K562 (cell line): ENCODE measurements around the gene RTP3. TPM values are rescaled to one million over a fixed set of nuclear protein-coding genes. Genes with fewer than 3 reads are reported as not detected.

Source experiments
- ATAC-seq: fragments of 200-7000 bp; cut with Tn5 transposase; 3 replicates; pipeline ENCODE4 v1.9.1; 2020; ENCODE audit warnings: moderate library complexity
- BruUV-seq: library from RNA; stranded (reverse); fragments of 400-500 nt; replicated peaks from 2 replicates; lab custom pipeline; 2021; lab: Mats Ljungman, UMichigan
- CTCF ChIA-PET: fragments of 300-600 bp; formaldehyde crosslinking; extraction: SDS; loops from one replicate; lab custom pipeline; 2021; ENCODE audit warnings: low intra/inter-chr PET ratio; lab: Yijun Ruan, JAX
- POLR2A ChIA-PET: fragments of 300-600, 350-650 bp; sonication (Branson Sonifier 250); formaldehyde crosslinking; extraction: SDS; loops from one replicate; lab custom pipeline; 2021; ENCODE audit warnings: antibody characterized with exemption, inconsistent platforms; lab: Yijun Ruan, JAX
- DNase-seq, 4 experiments: peaks; one replicate each; pipeline versions ENCODE4 v3.0.0 to v3.0.0-alpha.2; 2011 to 2018; ENCODE audit warnings: low spot score in 3 of 4, mixed read lengths in 3 of 4; ENCODE audit errors: extremely low read depth in 1 of 4
- FAIRE-seq: peaks from 2 replicates; lab custom pipeline; 2011; peaks lifted over from hg19 to GRCh38; lab: Jason Lieb, UNC
- H2AFZ ChIP-seq: 2 replicates; pipeline ENCODE4 v1.6.0; 2011; ENCODE audit warnings: low read depth, low read length, control low read depth, inconsistent platforms
- H3K27ac ChIP-seq: fragments of 200-600 bp; 3 replicates; pipeline ENCODE4 v1.8.0; 2011; ENCODE audit warnings: low read depth, mild to moderate bottlenecking, control low read depth, inconsistent platforms, low read length, moderate library complexity, mixed read lengths; ENCODE audit errors: extremely low read depth
- H3K27me3 ChIP-seq, 2 experiments: fragments of 300-600 bp in 1 of 2; 2 replicates in 1 of 2; 3 replicates in 1 of 2; pipeline versions ENCODE4 v1.6.0 to v1.8.0; 2011; ENCODE audit warnings: inconsistent platforms in 2 of 2, low read length in 2 of 2, mild to moderate bottlenecking in 1 of 2, mixed read lengths in 1 of 2, moderate library complexity in 1 of 2; ENCODE audit not compliant: control insufficient read depth in 2 of 2, insufficient read depth in 2 of 2
- H3K36me3 ChIP-seq: fragments of 300-600 bp; 3 replicates; pipeline ENCODE4 v1.8.0; 2011; ENCODE audit warnings: mild to moderate bottlenecking, low read length, inconsistent platforms; ENCODE audit not compliant: control insufficient read depth, insufficient read depth
- H3K4me1 ChIP-seq, 2 experiments: fragments of 200-600 bp in 1 of 2; replicated peaks in 1 of 2; 2 replicates in 1 of 2; 3 replicates in 1 of 2; pipeline versions ENCODE4 v1.5.1 to v1.8.0; 2011; ENCODE audit warnings: inconsistent platforms in 2 of 2, low read length in 2 of 2, mild to moderate bottlenecking in 1 of 2, mixed read lengths in 1 of 2, moderate library complexity in 1 of 2; ENCODE audit not compliant: control insufficient read depth in 2 of 2, insufficient read depth in 2 of 2
- H3K4me2 ChIP-seq: 2 replicates; pipeline ENCODE4 v1.6.1; 2011; ENCODE audit warnings: low read length, control low read depth, inconsistent platforms, mixed read lengths; ENCODE audit not compliant: insufficient read depth
- H3K4me3 ChIP-seq: fragments of 200-600 bp; sonication (generic), shearing (Covaris generic); 2 replicates; pipeline ENCODE4 v1.5.1; 2016; ENCODE audit warnings: control low read depth, inconsistent platforms
- H3K79me2 ChIP-seq: fragments of 200-600 bp; 3 replicates; pipeline ENCODE4 v1.8.0; 2011; ENCODE audit warnings: low read length, inconsistent platforms; ENCODE audit not compliant: control insufficient read depth, insufficient read depth
- H3K9ac ChIP-seq, 2 experiments: 2 replicates each; pipeline versions ENCODE4 v1.6.0 to v1.6.1; 2011; ENCODE audit warnings: low read depth in 2 of 2, low read length in 2 of 2, control low read depth in 1 of 2, inconsistent platforms in 1 of 2, mild to moderate bottlenecking in 1 of 2, mixed read lengths in 1 of 2; ENCODE audit not compliant: insufficient read depth in 1 of 2
- H3K9me1 ChIP-seq: one replicate; pipeline ENCODE4 v1.6.0; 2011; ENCODE audit warnings: inconsistent platforms, mild to moderate bottlenecking, low read length, moderate library complexity; ENCODE audit not compliant: control insufficient read depth, insufficient read depth
- H3K9me3 ChIP-seq: replicated peaks from 2 replicates; pipeline ENCODE4 v1.5.1; 2011; ENCODE audit warnings: low read depth, low read length, inconsistent platforms; ENCODE audit not compliant: control insufficient read depth, insufficient read depth
- H4K20me1 ChIP-seq: replicated peaks from 2 replicates; pipeline ENCODE4 v1.6.1; 2011; ENCODE audit warnings: low read length, inconsistent platforms, mixed read lengths; ENCODE audit not compliant: control insufficient read depth, insufficient read depth
- CBFA2T2 ChIP-seq: fragments of 450-650 bp; conservative IDR thresholded peaks from 2 replicates; pipeline ENCODE4 v1.6.1; 2017; ENCODE audit warnings: mild to moderate bottlenecking
- CEBPG ChIP-seq, 3 experiments: fragments of 200-800 bp in 1 of 3; sonication (Bioruptor generic) in 1 of 3; sonication (generic) in 1 of 3; formaldehyde crosslinking in 1 of 3; IDR thresholded peaks in 2 of 3; conservative IDR thresholded peaks in 1 of 3; 2 replicates each; pipeline versions ENCODE4 v1.6.1 to v1.8.0; 2016 to 2022; ENCODE audit warnings: missing compliant biosample characterization in 2 of 3, missing genetic modification characterization in 2 of 3, mild to moderate bottlenecking in 1 of 3, missing genetic modification reagents in 1 of 3
- DIDO1 ChIP-seq: fragments of 450-650 bp; IDR thresholded peaks from 2 replicates; pipeline ENCODE4 v1.6.1; 2016; ENCODE audit warnings: low read depth, missing biosample characterization, missing genetic modification characterization
- ERF ChIP-seq: fragments of 450-650 bp; formaldehyde crosslinking; IDR thresholded peaks from 2 replicates; pipeline ENCODE4 v1.4.0; 2020; ENCODE audit warnings: mild to moderate bottlenecking, mixed read lengths
- HES1 ChIP-seq: fragments of 450-650 bp; IDR thresholded peaks from 2 replicates; pipeline ENCODE4 v1.6.1; 2016; ENCODE audit warnings: low read depth, mild to moderate bottlenecking, moderate library complexity
- LCOR ChIP-seq: sonication (generic); formaldehyde crosslinking; IDR thresholded peaks from 2 replicates; pipeline ENCODE4 v1.8.0; 2022; ENCODE audit warnings: mild to moderate bottlenecking, missing genetic modification reagents
- LEF1 ChIP-seq: fragments of 450-650 bp; IDR thresholded peaks from 2 replicates; pipeline ENCODE4 v1.6.1; 2016; ENCODE audit warnings: mild to moderate bottlenecking
- POLR3G ChIP-seq: IDR thresholded peaks from 2 replicates; pipeline ENCODE4 v1.6.1; 2011; ENCODE audit not compliant: insufficient read length, insufficient replicate concordance; ENCODE audit errors: extremely low read depth
- PTRF ChIP-seq: fragments of 450-650 bp; IDR thresholded peaks from 2 replicates; pipeline ENCODE4 v1.6.1; 2016; ENCODE audit warnings: mild to moderate bottlenecking, missing genetic modification characterization, missing compliant biosample characterization
- PTTG1 ChIP-seq: fragments of 450-650 bp; IDR thresholded peaks from 2 replicates; pipeline ENCODE4 v1.6.1; 2016; ENCODE audit warnings: low read depth, mild to moderate bottlenecking, missing genetic modification characterization, missing compliant biosample characterization
- TEAD4 ChIP-seq, 2 experiments: sonication (generic) in 1 of 2; formaldehyde crosslinking in 1 of 2; IDR thresholded peaks; 2 replicates each; pipeline versions ENCODE4 v1.6.1 to v1.8.0; 2012 to 2022; ENCODE audit warnings: borderline replicate concordance in 1 of 2, inconsistent platforms in 1 of 2, low read length in 1 of 2, mild to moderate bottlenecking in 1 of 2, missing genetic modification reagents in 1 of 2
- TSC22D4 ChIP-seq: fragments of 450-650 bp; IDR thresholded peaks from 2 replicates; pipeline ENCODE4 v1.6.1; 2016; ENCODE audit warnings: missing genetic modification characterization, missing biosample characterization, control low read depth
- ZEB2 ChIP-seq: fragments of 450-650 bp; IDR thresholded peaks from 2 replicates; pipeline ENCODE4 v1.6.1; 2016
- ZNF12 ChIP-seq: sonication (generic); formaldehyde crosslinking; IDR thresholded peaks from 2 replicates; pipeline ENCODE4 v1.4.0; 2020; ENCODE audit warnings: mild to moderate bottlenecking, missing genetic modification reagents
- ZNF124 ChIP-seq: sonication (generic); formaldehyde crosslinking; IDR thresholded peaks from 2 replicates; pipeline ENCODE4 v1.8.1; 2022; ENCODE audit warnings: missing genetic modification reagents
- ZNF143 ChIP-seq: sonication (generic); formaldehyde crosslinking; IDR thresholded peaks from 2 replicates; pipeline ENCODE4 v1.9.0; 2022; ENCODE audit warnings: mild to moderate bottlenecking, missing genetic modification reagents
- ZNF253 ChIP-seq: fragments of 250-450 bp; sonication (Bioruptor Pico); conservative IDR thresholded peaks from 2 replicates; pipeline ENCODE4 v1.6.1; 2021; ENCODE audit warnings: mild to moderate bottlenecking
- ZNF583 ChIP-seq: fragments of 250-450 bp; sonication (Bioruptor Pico); IDR thresholded peaks from 2 replicates; pipeline ENCODE4 v1.4.0; 2020
- ZNF695 ChIP-seq: fragments of 450-650 bp; formaldehyde crosslinking; IDR thresholded peaks from 2 replicates; pipeline ENCODE4 v1.4.0; 2020; ENCODE audit warnings: mild to moderate bottlenecking, moderate library complexity
- WGBS: fragments of 100-300 bp; shearing (Covaris generic); methylation state at CpG from one replicate; pipeline ENCODE4 v1.1.6; 2016; ENCODE audit warnings: low coverage, mixed read lengths; ENCODE audit not compliant: insufficient coverage; ENCODE audit errors: missing lambda C conversion rate; 5-methylcytosine and 5-hydroxymethylcytosine counted together
- in situ Hi-C: fragments of 300-500 bp; cut with MboI; formaldehyde crosslinking; loops from 4 replicates; pipeline ENCODE4 v1.15.0; 2018; ENCODE audit warnings: inconsistent platforms, mixed read lengths
- intact Hi-C: fragments of 100-400 bp; cut with micrococcal nuclease; formaldehyde crosslinking; loops from 2 replicates; pipeline ENCODE4 v1.14.2; 2022
- polyA plus RNA-seq, 8 experiments: library from polyadenylated mRNA; depleted of rRNA in 4 of 8; stranded (reverse) in 5 of 8; unstranded in 3 of 8; fragments of >200 nt; fragmentation: Nextera tagmentation in 2 of 8; fragmentation: Illumina TruSeq in 1 of 8; extraction: Ambion mirVana in 2 of 8; extraction: Trizol in 1 of 8; gene quantifications; 2 replicates each; pipeline versions ENCODE4 v1.2.1 to v1.2.3, GENCODE V29; 2011 to 2014; ENCODE audit warnings: inconsistent platforms in 1 of 8, missing spikeins in 1 of 8
- total RNA-seq, 7 experiments: library from RNA; depleted of rRNA in 6 of 7; stranded (reverse); fragments of >200 nt in 6 of 7; fragmentation: Illumina TruSeq in 2 of 7; extraction: Trizol in 2 of 7; gene quantifications; 2 replicates each; pipeline versions ENCODE4 v1.2.1 to v1.2.3, GENCODE V29; 2011 to 2021; ENCODE audit warnings: low replicate concordance in 1 of 7
- TF ChIP-seq, protein P1 (sequence below): fragments of 250-450 bp; sonication (Bioruptor Pico); IDR thresholded peaks from 2 replicates; pipeline ENCODE4 v1.8.0; 2022; ENCODE audit warnings: inconsistent platforms

Gene RTP3
- total and polyA plus RNA-seq, 9 of the 15 experiments (the other 6 are each of a cell fraction or from before 2014, with no cell fraction given): not detected

GRCh38 chr3:46463868-46464241, 33.9 kb upstream of the RTP3 start (continued):
- TF ChIP-seq CEBPG (CRISPR knock-in tag; IDR thresholded peaks at IDR 0.05): no peak
- no peak for TF ChIP-seq CEBPG (tag; conservative IDR thresholded peaks at IDR 0.05 in 1 of 2, IDR thresholded peaks at IDR 0.05 in 1 of 2)
- TF ChIP-seq DIDO1 (tag): no peak
- no peak for TF ChIP-seq TEAD4 (IDR thresholded peaks at IDR 0.05; ENCODE audit: low read length)
- TF ChIP-seq TEAD4 (CRISPR knock-in tag; IDR thresholded peaks at IDR 0.05; ENCODE audit: borderline replicate concordance): no peak
- TF ChIP-seq, all 486 proteins: peak for 0

- intact Hi-C loops (no loop called here), in situ Hi-C loops (no loop called here)
- 1% methylated on average over 44 of the region's 44 CpGs for WGBS
- ChIA-PET POLR2A (interaction anchor here (0.6 kb wide), 1 partner anchor 50 kb away, joined by 4 read pairs; no protein-coding TSS in a partner anchor), CTCF (interaction anchor here (0.6 kb wide), 2 partner anchors 15 to 143 kb away, joined by 3 read pairs; no protein-coding TSS in a partner anchor)
- H3K4me3 ChIP-seq: no peak within 1 kb of the TSS
- BruUV-seq: no TSS peak
- no peaks in the 10 kb centered on the region for H3K36me3 ChIP-seq
- H3K27me3 ChIP-seq: peaks cover 35 to 67% of the 10 kb centered on the region in 2 experiments
- no peak within 1 kb of the TSS for H3K27ac ChIP-seq
- H3K9me1 ChIP-seq: no peaks in the 10 kb centered on the region
- peaks cover 0 to 6% of the 10 kb centered on the region in 2 experiments; a peak in 1 of 5 replicates for H3K4me1 ChIP-seq
- H3K9ac ChIP-seq: no peak within 1 kb of the TSS
- no peaks in the 10 kb centered on the region for H3K9me3 ChIP-seq
- H3K4me2 ChIP-seq: no peak within 1 kb of the TSS
- no peaks in the 10 kb centered on the region for H4K20me1 ChIP-seq
- no peak for DNase-seq
- H3K79me2 ChIP-seq: no peaks in the 10 kb centered on the region
- FAIRE-seq: no peak
- no peak within 1 kb of the TSS for H2AFZ ChIP-seq
- ATAC-seq: peak; percentile 21; the same call in 1 of the 3 replicates
- no peak for TF ChIP-seq HES1
- no peak for TF ChIP-seq TSC22D4 (tag)
- TF ChIP-seq ZNF143 (CRISPR knock-in tag): no peak
- TF ChIP-seq, protein P1, sequence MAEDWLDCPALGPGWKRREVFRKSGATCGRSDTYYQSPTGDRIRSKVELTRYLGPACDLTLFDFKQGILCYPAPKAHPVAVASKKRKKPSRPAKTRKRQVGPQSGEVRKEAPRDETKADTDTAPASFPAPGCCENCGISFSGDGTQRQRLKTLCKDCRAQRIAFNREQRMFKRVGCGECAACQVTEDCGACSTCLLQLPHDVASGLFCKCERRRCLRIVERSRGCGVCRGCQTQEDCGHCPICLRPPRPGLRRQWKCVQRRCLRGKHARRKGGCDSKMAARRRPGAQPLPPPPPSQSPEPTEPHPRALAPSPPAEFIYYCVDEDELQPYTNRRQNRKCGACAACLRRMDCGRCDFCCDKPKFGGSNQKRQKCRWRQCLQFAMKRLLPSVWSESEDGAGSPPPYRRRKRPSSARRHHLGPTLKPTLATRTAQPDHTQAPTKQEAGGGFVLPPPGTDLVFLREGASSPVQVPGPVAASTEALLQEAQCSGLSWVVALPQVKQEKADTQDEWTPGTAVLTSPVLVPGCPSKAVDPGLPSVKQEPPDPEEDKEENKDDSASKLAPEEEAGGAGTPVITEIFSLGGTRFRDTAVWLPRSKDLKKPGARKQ: no peak
- TF ChIP-seq ZEB2: no peak
- TF ChIP-seq PTTG1 (tag): no peak
- TF ChIP-seq LEF1: no peak
- no peak for TF ChIP-seq POLR3G
- no peak for TF ChIP-seq ZNF124 (CRISPR knock-in tag)
- no peak for TF ChIP-seq ZNF583 (CRISPR knock-in tag)
- no peak for TF ChIP-seq LCOR (CRISPR knock-in tag)
- no peak for TF ChIP-seq CBFA2T2
- TF ChIP-seq ERF: no peak
- no peak for TF ChIP-seq ZNF695
- no peak for TF ChIP-seq PTRF (tag)
- no peak for TF ChIP-seq ZNF253
- TF ChIP-seq ZNF12 (CRISPR knock-in tag): no peak
These were observed 33.2 kb upstream of the RTP3 start, which contains the start of gene LTF for GRCh38 chr3:46464326-46465195. LTF (minus strand) TSS chr3:46464905; CDS start chr3:46464867, 38 bp downstream.
